Loucy (cell line): ENCODE data around the gene LDLRAD4.

ENCODE experiments used
- EZH2phosphoT487 ChIP-seq: fragments of 200-600 bp; IDR thresholded peaks from 2 replicates; pipeline ENCODE4 v1.6.1; 2018; ENCODE audit warnings: antibody characterized with exemption, mild to moderate bottlenecking, moderate library complexity, borderline replicate concordance
- TF ChIP-seq, protein P1 (sequence below): fragments of 200-600 bp; sonication (generic); conservative IDR thresholded peaks from 2 replicates; pipeline ENCODE4 v1.5.1; 2014; ENCODE audit warnings: mild to moderate bottlenecking, antibody characterized with exemption, low read length

DNA sequence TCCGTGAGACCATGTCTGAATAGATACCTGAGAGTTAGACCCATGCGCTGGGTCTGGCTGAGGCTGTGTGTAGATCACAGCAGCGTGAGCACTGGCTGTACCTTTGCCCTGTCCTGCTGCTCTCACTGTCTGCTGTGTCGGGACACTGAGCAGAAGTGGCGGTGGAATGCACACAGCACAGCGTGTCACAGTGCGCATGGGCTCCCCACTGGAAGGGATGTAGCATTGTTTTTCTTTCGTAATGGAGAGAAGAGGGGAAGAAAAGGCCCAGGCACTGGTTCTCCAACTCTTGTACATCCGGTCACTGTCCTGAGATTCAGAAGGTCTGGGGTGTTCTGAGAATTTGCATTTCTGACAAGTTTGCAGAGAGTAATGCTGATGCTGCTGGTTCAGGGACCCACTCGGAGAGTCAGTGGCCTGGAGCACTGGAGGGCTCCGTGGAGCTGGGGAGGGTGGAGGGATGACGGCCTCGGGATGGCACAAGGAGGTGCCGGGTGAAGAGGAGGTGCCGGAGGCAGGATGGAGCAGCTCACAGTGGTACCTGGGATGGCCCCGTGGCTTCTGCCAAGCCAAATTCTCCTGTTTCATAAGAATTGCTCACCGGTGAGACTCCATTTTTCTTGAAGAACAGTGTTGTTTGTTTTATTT lies 252.8 kb downstream of the LDLRAD4 start:
- TF ChIP-seq EZH2phosphoT487 = no peak
- TF ChIP-seq, protein P1, sequence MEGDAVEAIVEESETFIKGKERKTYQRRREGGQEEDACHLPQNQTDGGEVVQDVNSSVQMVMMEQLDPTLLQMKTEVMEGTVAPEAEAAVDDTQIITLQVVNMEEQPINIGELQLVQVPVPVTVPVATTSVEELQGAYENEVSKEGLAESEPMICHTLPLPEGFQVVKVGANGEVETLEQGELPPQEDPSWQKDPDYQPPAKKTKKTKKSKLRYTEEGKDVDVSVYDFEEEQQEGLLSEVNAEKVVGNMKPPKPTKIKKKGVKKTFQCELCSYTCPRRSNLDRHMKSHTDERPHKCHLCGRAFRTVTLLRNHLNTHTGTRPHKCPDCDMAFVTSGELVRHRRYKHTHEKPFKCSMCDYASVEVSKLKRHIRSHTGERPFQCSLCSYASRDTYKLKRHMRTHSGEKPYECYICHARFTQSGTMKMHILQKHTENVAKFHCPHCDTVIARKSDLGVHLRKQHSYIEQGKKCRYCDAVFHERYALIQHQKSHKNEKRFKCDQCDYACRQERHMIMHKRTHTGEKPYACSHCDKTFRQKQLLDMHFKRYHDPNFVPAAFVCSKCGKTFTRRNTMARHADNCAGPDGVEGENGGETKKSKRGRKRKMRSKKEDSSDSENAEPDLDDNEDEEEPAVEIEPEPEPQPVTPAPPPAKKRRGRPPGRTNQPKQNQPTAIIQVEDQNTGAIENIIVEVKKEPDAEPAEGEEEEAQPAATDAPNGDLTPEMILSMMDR = no peak
